Measurements from ENCODE around the gene CRTAC1.

Gene CRTAC1

DNA sequence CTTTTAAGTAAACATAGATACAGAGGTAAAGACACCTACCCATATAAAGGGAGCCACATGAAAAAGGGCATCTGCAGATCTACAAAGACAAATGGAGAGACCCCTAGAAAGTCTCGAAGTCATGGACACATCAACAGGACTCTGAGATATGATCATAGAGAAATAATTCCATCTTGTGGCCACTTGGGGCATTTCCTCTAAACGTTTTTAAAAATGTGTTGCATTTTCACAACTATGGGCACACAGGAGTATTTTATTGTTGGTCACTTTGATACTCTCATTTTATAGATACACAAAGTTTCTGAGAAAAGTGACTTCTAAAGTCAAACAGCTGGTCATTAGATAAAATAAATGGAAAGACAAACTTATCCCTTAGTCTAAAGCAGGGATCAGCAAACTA, 87.1 kb downstream of the CRTAC1 start:
- TF ChIP-seq, protein P1, sequence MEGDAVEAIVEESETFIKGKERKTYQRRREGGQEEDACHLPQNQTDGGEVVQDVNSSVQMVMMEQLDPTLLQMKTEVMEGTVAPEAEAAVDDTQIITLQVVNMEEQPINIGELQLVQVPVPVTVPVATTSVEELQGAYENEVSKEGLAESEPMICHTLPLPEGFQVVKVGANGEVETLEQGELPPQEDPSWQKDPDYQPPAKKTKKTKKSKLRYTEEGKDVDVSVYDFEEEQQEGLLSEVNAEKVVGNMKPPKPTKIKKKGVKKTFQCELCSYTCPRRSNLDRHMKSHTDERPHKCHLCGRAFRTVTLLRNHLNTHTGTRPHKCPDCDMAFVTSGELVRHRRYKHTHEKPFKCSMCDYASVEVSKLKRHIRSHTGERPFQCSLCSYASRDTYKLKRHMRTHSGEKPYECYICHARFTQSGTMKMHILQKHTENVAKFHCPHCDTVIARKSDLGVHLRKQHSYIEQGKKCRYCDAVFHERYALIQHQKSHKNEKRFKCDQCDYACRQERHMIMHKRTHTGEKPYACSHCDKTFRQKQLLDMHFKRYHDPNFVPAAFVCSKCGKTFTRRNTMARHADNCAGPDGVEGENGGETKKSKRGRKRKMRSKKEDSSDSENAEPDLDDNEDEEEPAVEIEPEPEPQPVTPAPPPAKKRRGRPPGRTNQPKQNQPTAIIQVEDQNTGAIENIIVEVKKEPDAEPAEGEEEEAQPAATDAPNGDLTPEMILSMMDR (IDR thresholded peaks at IDR 0.05): no peak; the same call in 1 of the 2 replicates

DNA sequence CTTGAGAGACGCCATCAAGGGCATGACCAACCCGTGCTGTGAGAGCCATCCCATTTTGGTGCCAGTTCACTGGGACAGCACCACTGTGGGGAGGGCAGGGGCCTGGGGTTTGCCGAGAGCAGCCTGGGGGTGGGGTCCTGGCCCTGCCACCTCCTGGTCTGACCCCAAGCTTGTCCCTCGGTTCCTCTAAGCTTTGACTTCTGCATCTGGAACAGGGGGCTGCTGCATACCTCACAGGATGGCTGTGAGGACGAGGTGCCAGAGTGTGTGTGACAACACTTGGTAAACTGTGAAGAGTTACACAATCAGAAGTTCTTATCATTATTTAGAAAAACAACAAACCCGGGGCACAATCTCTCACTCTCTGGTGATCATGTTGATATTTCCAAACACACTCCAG, 89.9 kb downstream of the CRTAC1 start:
- TF ChIP-seq, protein P1 (IDR thresholded peaks at IDR 0.05): no peak

DNA sequence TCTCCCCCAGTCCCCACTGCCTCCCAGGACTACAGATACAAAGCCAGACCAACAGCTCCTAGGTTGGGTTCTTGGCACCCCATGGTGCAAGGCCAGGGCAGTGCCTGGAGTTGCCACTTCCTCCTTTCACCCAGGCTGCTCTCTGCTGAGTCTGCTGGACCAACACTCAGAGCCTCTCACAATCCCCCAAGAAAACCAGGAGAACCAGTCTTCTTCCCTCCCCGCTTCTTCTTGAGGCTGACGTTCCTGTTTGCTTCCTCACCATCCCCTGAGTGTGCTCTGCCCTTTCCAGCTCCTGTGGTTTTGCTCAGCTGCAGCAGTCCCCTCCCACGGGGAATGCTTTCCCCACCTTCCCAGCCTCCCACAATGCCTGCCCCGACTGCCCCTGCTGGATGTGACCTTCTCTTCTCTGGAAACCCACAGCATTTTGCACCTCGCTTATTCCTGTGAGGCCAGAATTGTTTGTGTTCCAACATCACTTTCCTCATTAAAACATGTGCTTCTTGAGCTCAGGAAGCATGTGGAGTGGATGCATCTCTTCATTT, 90.9 kb downstream of the CRTAC1 start:
- TF ChIP-seq, protein P1 (IDR thresholded peaks at IDR 0.05): no peak

DNA sequence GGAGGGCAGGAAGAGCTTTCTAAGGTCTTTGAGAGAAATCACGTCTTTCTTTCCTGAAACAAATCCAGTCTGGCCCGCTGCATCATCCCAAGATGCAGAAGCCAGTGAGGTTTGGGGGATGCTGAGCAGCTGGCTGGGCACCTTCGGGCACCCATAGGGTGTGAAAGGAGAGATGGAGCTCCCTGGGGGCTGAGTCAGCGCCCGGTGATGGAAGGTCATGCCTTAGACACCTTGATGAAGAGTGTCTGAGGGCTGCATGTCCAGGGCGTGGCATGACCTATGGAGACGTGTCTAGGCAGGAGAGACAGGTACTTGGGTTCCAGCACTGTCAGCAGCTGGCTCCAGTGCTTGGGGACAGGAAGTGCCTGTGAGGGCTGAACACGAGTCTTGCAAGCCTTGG, 92.5 kb downstream of the CRTAC1 start:
- TF ChIP-seq, protein P1 (IDR thresholded peaks at IDR 0.05): no peak

DNA sequence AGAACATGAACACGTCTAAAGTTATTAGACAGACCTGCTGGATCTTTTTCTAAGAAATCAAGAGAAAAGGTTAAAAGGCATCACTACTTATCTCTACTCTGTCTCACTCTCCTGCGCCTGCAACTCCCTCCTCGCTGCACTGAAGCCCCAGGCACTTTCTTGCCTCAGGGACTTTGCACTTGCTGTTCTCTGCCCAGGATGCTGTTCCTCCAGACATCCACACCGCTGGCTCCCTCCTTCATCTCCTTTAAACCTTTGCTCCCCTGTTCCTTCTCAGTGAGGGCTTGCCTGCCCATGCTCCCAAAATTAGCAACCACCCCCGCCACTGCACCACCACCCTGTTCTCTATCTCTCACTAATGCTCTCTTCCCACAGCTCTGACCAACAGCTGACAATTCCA, 93.4 kb downstream of the CRTAC1 start:
- TF ChIP-seq, protein P1 (IDR thresholded peaks at IDR 0.05): no peak

DNA sequence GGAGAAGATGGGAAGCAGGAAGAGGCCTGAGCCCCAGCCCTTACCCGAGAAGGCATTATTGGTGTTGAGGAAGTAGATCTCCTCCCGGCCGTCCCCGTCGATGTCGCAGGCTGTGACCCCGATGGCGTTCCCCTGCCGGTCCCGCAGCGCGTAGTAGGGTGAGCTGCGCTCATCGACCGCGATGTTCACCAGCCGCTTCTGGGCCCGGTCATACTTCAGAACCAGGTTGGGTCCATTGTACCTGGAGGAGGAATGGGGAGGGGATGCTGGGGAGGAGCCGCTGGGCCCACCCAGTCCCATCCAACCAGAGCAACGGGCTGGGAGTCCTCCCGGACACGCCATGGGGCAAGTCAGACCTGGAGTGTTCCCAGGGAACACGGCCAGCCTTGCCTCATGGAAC, 94.3 kb downstream of the CRTAC1 start:
- TF ChIP-seq, protein P1 (IDR thresholded peaks at IDR 0.05): no peak

DNA sequence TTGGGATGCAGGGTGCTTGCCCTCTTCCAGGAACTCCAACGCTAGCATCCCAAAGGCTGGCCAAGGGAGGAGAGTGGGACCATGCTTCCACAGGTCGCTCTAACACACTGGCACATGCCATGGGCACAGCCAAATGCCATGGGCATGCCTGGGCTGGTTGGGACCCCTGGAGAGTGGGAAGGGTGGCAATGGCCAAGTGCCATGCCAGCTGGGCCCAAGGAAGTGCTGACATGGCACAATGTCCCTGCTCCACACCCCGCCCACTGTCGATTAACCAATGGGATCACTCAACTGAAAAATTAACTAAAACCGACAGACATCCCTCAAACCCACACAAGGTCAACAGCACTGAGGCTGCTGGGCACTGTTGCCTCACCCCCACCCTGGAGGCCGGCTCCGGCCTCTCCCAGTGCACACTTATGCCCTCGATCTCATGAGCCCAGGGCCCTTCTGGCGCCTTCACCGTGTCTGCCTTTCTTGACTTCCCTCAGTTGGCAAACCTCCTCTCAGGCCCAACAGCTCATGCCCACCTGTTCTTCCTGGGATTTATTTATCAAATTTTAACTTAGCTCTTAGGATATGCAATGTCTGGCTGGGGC, 97.4 kb downstream of the CRTAC1 start:
- TF ChIP-seq, protein P1 (IDR thresholded peaks at IDR 0.05): no peak

DNA sequence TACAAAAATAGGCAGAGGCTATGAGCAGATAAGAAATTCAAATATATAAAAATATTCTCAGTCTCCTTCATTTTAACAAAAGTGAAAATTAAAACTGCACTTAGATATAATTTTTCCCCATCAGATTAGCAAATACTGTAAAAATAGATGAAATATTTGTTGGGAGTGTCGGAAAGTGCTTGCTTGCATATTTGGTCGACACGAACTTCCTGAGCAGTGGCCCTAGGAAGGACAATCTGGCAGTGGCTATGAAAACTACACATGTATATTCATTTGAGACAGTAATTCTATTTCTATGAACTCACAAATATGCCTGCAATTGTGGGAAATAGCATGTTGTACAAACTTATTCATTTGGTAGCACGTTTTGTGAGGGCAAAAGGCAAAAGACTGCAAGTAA, 99.4 kb downstream of the CRTAC1 start:
- TF ChIP-seq, protein P1 (IDR thresholded peaks at IDR 0.05): no peak

Data from LNCAP (cell line).